GM23338 (cell line): ENCODE measurements around the gene TECTA. TPM values are rescaled to one million over a fixed set of nuclear protein-coding genes. Genes with fewer than 3 reads are reported as not detected.

ENCODE experiments used
- ATAC-seq: fragments of 200-7000 bp; cut with Tn5 transposase; 3 replicates; pipeline ENCODE4 v1.9.1; 2020
- DNase-seq: peaks from one replicate; pipeline ENCODE4 v3.0.0-alpha.2; 2015; ENCODE audit warnings: low spot score
- H2AFZ ChIP-seq: fragments of 200-600 bp; sonication (generic); 2 replicates; pipeline ENCODE4 v1.8.0; 2016; ENCODE audit warnings: antibody characterized with exemption, mild to moderate bottlenecking, moderate library complexity
- H3F3A ChIP-seq: fragments of 200-600 bp; sonication (generic); replicated peaks from 2 replicates; pipeline ENCODE4 v1.8.0; 2017; ENCODE audit warnings: antibody characterized with exemption, mixed run types, low read depth
- H3K27ac ChIP-seq: fragments of 200-600 bp; sonication (generic); 2 replicates; pipeline ENCODE4 v1.6.1; 2016; ENCODE audit warnings: low read depth
- H3K27me3 ChIP-seq: fragments of 200-600 bp; sonication (generic); 2 replicates; pipeline ENCODE4 v1.8.0; 2016; ENCODE audit warnings: mild to moderate bottlenecking, mixed run types, moderate library complexity; ENCODE audit not compliant: insufficient read depth
- H3K36me3 ChIP-seq: fragments of 200-600 bp; sonication (generic); 2 replicates; pipeline ENCODE4 v1.8.0; 2016; ENCODE audit warnings: mild to moderate bottlenecking; ENCODE audit not compliant: insufficient read depth
- H3K4me1 ChIP-seq: fragments of 200-600 bp; sonication (generic); 2 replicates; pipeline ENCODE4 v1.8.0; 2016; ENCODE audit warnings: mild to moderate bottlenecking, moderate library complexity; ENCODE audit not compliant: insufficient read depth
- H3K4me2 ChIP-seq: fragments of 200-600 bp; sonication (generic); 2 replicates; pipeline ENCODE4 v1.7.1; 2017; ENCODE audit warnings: mixed run types
- H3K4me3 ChIP-seq: fragments of 200-600 bp; sonication (generic); 2 replicates; pipeline ENCODE4 v1.6.1; 2016; ENCODE audit warnings: mixed run types
- H3K79me2 ChIP-seq: fragments of 200-600 bp; sonication (generic); replicated peaks from 2 replicates; pipeline ENCODE4 v1.8.0; 2017; ENCODE audit warnings: mild to moderate bottlenecking; ENCODE audit not compliant: insufficient read depth
- H3K9me2 ChIP-seq: fragments of 200-600 bp; sonication (generic); 2 replicates; pipeline ENCODE4 v1.8.0; 2017; ENCODE audit not compliant: insufficient read depth
- H4K20me1 ChIP-seq: fragments of 200-600 bp; sonication (generic); replicated peaks from 2 replicates; pipeline ENCODE4 v1.8.0; 2017; ENCODE audit warnings: mild to moderate bottlenecking; ENCODE audit not compliant: insufficient read depth
- H3K27ac Mint-ChIP-seq: 2 replicates; pipeline ENCODE4 v1.8.0; 2020; ENCODE audit warnings: inconsistent platforms, mild to moderate bottlenecking, moderate library complexity, mixed read lengths
- H3K27me3 Mint-ChIP-seq: 3 replicates; pipeline ENCODE4 v1.8.0; 2022; ENCODE audit warnings: low read depth, mild to moderate bottlenecking, moderate library complexity, mixed read lengths, inconsistent platforms; ENCODE audit not compliant: insufficient read depth, poor library complexity
- H3K36me3 Mint-ChIP-seq: 3 replicates; pipeline ENCODE4 v1.8.0; 2021; ENCODE audit warnings: low read depth, mild to moderate bottlenecking, inconsistent platforms, moderate library complexity, mixed read lengths
- H3K4me1 Mint-ChIP-seq: 3 replicates; pipeline ENCODE4 v1.8.0; 2020; ENCODE audit warnings: mild to moderate bottlenecking, inconsistent platforms, mixed read lengths
- H3K4me3 Mint-ChIP-seq: 3 replicates; pipeline ENCODE4 v1.8.0; 2021; ENCODE audit warnings: moderate library complexity, mild to moderate bottlenecking, inconsistent platforms, mixed read lengths
- H3K9me3 Mint-ChIP-seq: 3 replicates; pipeline ENCODE4 v1.8.0; 2020; ENCODE audit warnings: moderate library complexity, mild to moderate bottlenecking, inconsistent platforms, mixed read lengths
- CREB1 ChIP-seq: fragments of 250-450 bp; sonication (Bioruptor Pico); IDR thresholded peaks from 2 replicates; pipeline ENCODE4 v1.5.0; 2020; ENCODE audit warnings: low read depth, mild to moderate bottlenecking, moderate library complexity
- CTCF ChIP-seq, 2 experiments: fragments of 200-600 bp in 1 of 2; sonication (generic) in 1 of 2; conservative IDR thresholded peaks; 2 replicates each; pipeline versions ENCODE4 v1.5.1 to v1.6.1; 2016 to 2017; ENCODE audit warnings: antibody characterized with exemption in 2 of 2, low read depth in 2 of 2, mild to moderate bottlenecking in 2 of 2, moderate library complexity in 1 of 2
- ETS1 ChIP-seq: IDR thresholded peaks from 2 replicates; pipeline ENCODE4 v1.6.1; 2016; ENCODE audit warnings: antibody characterized with exemption
- EZH2 ChIP-seq: fragments of 200-600 bp; sonication (generic); IDR thresholded peaks from one replicate; pipeline ENCODE4 v1.8.0; 2017; ENCODE audit warnings: antibody characterized with exemption, mild to moderate bottlenecking, low read depth; ENCODE audit not compliant: unreplicated experiment
- EZH2phosphoT487 ChIP-seq: fragments of 200-600 bp; sonication (generic); IDR thresholded peaks from one replicate; pipeline ENCODE4 v1.8.1; 2018; ENCODE audit warnings: antibody characterized with exemption; ENCODE audit not compliant: unreplicated experiment
- JUNB ChIP-seq: IDR thresholded peaks from one replicate; pipeline ENCODE4 v1.6.1; 2016; ENCODE audit warnings: antibody characterized with exemption; ENCODE audit not compliant: unreplicated experiment
- POLR2AphosphoS5 ChIP-seq: IDR thresholded peaks from 2 replicates; pipeline ENCODE4 v1.6.1; 2016; ENCODE audit warnings: antibody characterized with exemption, low read depth
- ZNF331 ChIP-seq: fragments of 250-450 bp; sonication (Bioruptor Pico); IDR thresholded peaks from 2 replicates; pipeline ENCODE4 v1.5.0; 2020; ENCODE audit warnings: low read depth, mild to moderate bottlenecking, moderate library complexity
- polyA plus RNA-seq: library from polyadenylated mRNA; unstranded; fragments of >200 nt; fragmentation: Nextera tagmentation; extraction: Ambion mirVana; gene quantifications from 2 replicates; pipeline ENCODE4 v1.2.1, GENCODE V29; 2016
- total RNA-seq: library from RNA; depleted of rRNA; stranded (reverse); fragments of >200 nt; shearing (Covaris generic); gene quantifications from 2 replicates; pipeline ENCODE4 v1.2.3, GENCODE V29; 2014

Gene TECTA
- total and polyA plus RNA-seq, 2 experiments from 2014 or later, result 0.34 to 0.69 TPM

GRCh38 chr11:121106812-121107211, 5.8 kb downstream of the TECTA start:
- Histone ChIP-seq H3K36me3 (no peaks in the 10 kb centered on the region), H3K4me1 (no peaks in the 10 kb centered on the region), H2AFZ (no peak overlapping the region), H3K79me2 (no peaks in the 10 kb centered on the region), H4K20me1 (no peaks in the 10 kb centered on the region), H3K4me3 (no peak overlapping the region), H3K27me3 (no peaks in the 10 kb centered on the region), H3K9me2 (0 out of 2 replicates have a peak, but pooled peaks cover 3% of the 10 kb centered on the region), H3K27ac (no peak overlapping the region), H3K4me2 (no peak overlapping the region), H3F3A (no peaks in the 10 kb centered on the region)
- peaks cover 17% of the 10 kb centered on the region for H3K4me1 Mint-ChIP-seq
- no peak overlapping the region for H3K27ac Mint-ChIP-seq
- no peaks in the 10 kb centered on the region for H3K27me3 Mint-ChIP-seq
- TF ChIP-seq CREB1 (CRISPR knock-in tag) (no peak), CTCF (conservative IDR thresholded peaks at IDR 0.05; ENCODE audit: low read depth in 2 of 2) (no peak), EZH2 (no peak), ZNF331 (CRISPR knock-in tag) (no peak), JUNB (no peak), POLR2AphosphoS5 (no peak), EZH2phosphoT487 (no peak), ETS1 (no peak)
- no peaks in the 10 kb centered on the region for H3K9me3 Mint-ChIP-seq
- DNase-seq (no peak), ATAC-seq (no peak)
- H3K36me3 Mint-ChIP-seq, result no peaks in the 10 kb centered on the region
- H3K4me3 Mint-ChIP-seq, result no peak overlapping the region

- H3K36me3 ChIP-seq, result no peaks in the 10 kb centered on the region
- H3K27me3 ChIP-seq, result no peaks in the 10 kb centered on the region
- no peak overlapping the region for H2AFZ ChIP-seq
- Mint-ChIP-seq H3K9me3 (no peaks in the 10 kb centered on the region), H3K4me1 (peaks cover 15% of the 10 kb centered on the region; the same call in 2 of the 3 replicates), H3K27ac (no peak overlapping the region), H3K36me3 (no peaks in the 10 kb centered on the region), H3K27me3 (no peaks in the 10 kb centered on the region), H3K4me3 (no peak overlapping the region)
- TF ChIP-seq CTCF (conservative IDR thresholded peaks at IDR 0.05; ENCODE audit: low read depth in 2 of 2), result no peak
- DNase-seq (no peak), ATAC-seq (no peak)
- H3K9me2 ChIP-seq, result 0 out of 2 replicates have a peak, but pooled peaks cover 3% of the 10 kb centered on the region
- no peaks in the 10 kb centered on the region for H4K20me1 ChIP-seq
- no peaks in the 10 kb centered on the region for H3K79me2 ChIP-seq
- no peak overlapping the region for H3K4me3 ChIP-seq
- no peak overlapping the region for H3K4me2 ChIP-seq
- no peaks in the 10 kb centered on the region for H3K4me1 ChIP-seq
- H3F3A ChIP-seq, result no peaks in the 10 kb centered on the region
- H3K27ac ChIP-seq, result no peak overlapping the region
Observed at GRCh38 chr11:121108413-121108812, 7.4 kb downstream of the TECTA start.
